ENCODE results near the gene TSEN2. TPM values are rescaled to one million over a fixed set of nuclear protein-coding genes. Genes with fewer than 3 reads are reported as not detected.

TSEN2 gene
- total RNA-seq, 1 experiment from 2014 or later, result 35.5 TPM

GRCh38 chr3:12472796-12473195 lies 11.5 kb upstream of the TSEN2 start:
- POLR2A ChIA-PET, result interaction anchor here (1.7 kb wide), 1 partner anchor 11 kb away, joined by 4 read pairs; the partner anchor contains the start of gene TSEN2
- RAD21 ChIA-PET (ENCODE audit: low non-redundant PET in 1 of 2, low total read pairs in 2 of 2, uncharacterized antibody in 2 of 2, unreplicated experiment in 2 of 2), result no interaction called here
- CTCF ChIA-PET, result interaction anchor here (1.4 kb wide), 1 partner anchor 338 kb away, joined by 3 read pairs; no protein-coding TSS in a partner anchor
- H3K9ac ChIP-seq (ENCODE audit: low read length), result no peak overlapping the region
- H3K4me1 ChIP-seq (ENCODE audit: control insufficient read depth in 1 of 2, insufficient read depth in 2 of 2, low read length in 2 of 2), result peaks cover 26 to 61% of the 10 kb centered on the region in 2 experiments
- no peaks in the 10 kb centered on the region for H3K9me2 ChIP-seq (ENCODE audit: insufficient read depth)
- H3K36me3 ChIP-seq (ENCODE audit: control insufficient read depth in 1 of 2, insufficient read depth in 2 of 2, low read length in 2 of 2), result no peaks in the 10 kb centered on the region
- no peaks in the 10 kb centered on the region for H3K9me3 ChIP-seq (ENCODE audit: control insufficient read depth in 1 of 2, insufficient read depth in 1 of 2, low read depth in 1 of 2, low read length in 2 of 2)
- no peak for TF ChIP-seq MAX (IDR thresholded peaks at IDR 0.05)
- no peak for TF ChIP-seq SIN3A (IDR thresholded peaks at IDR 0.05; ENCODE audit: low read depth)
- TF ChIP-seq REST (IDR thresholded peaks at IDR 0.05; ENCODE audit: low read depth), result no peak
- no peak for TF ChIP-seq ZBTB33 (IDR thresholded peaks at IDR 0.05; ENCODE audit: extremely low read depth, insufficient replicate concordance, low read length)
- TF ChIP-seq CBX3 (IDR thresholded peaks at IDR 0.05; ENCODE audit: low read depth), result no peak
- no peak for TF ChIP-seq SRF (IDR thresholded peaks at IDR 0.05; ENCODE audit: low read depth)
- no peak for TF ChIP-seq SP1 (IDR thresholded peaks at IDR 0.05; ENCODE audit: low read depth)
- no peak for TF ChIP-seq ZNF274 (IDR thresholded peaks at IDR 0.05; ENCODE audit: low read depth, low read length)
- no peak for TF ChIP-seq FOSL1 (IDR thresholded peaks at IDR 0.05; ENCODE audit: low read depth)
- TF ChIP-seq TCF7L2 (IDR thresholded peaks at IDR 0.05; ENCODE audit: borderline replicate concordance, extremely low read depth, insufficient read depth, insufficient read length), result no peak
- TF ChIP-seq EZH2 (IDR thresholded peaks at IDR 0.05), result no peak
- no peaks in the 10 kb centered on the region for H3K79me2 ChIP-seq (ENCODE audit: insufficient read depth, low read length)
- no peak for ATAC-seq
- no peak overlapping the region for H3K4me3 ChIP-seq (replicated peaks in 1 of 2; ENCODE audit: low read depth in 1 of 2, low read length in 2 of 2)
- no peak overlapping the region for H3K27ac ChIP-seq (ENCODE audit: low read depth, low read length)
- no peaks in the 10 kb centered on the region for H4K20me1 ChIP-seq (ENCODE audit: insufficient read depth)
- H3K27me3 ChIP-seq (ENCODE audit: insufficient read depth, low read length), result no peaks in the 10 kb centered on the region
- H3K4me2 ChIP-seq (ENCODE audit: low read length), result no peak overlapping the region
- BruUV-seq (replicated peaks), result no TSS peak
- H2AFZ ChIP-seq (ENCODE audit: low read depth, low read length, poor library complexity, severe bottlenecking), result no peak overlapping the region
- no peak for DNase-seq (ENCODE audit: low read depth, low spot score)
- intact Hi-C loops (cut with micrococcal nuclease), result loop anchor here (5.0 kb wide), 2 partner anchors 65 to 185 kb away; partner anchors contain the start of gene PPARG

All from HCT116 (cell line).